CD4-positive, alpha-beta T cell (primary cell): ENCODE data around the gene CAVIN1. TPM values are rescaled to one million over a fixed set of nuclear protein-coding genes. Genes with fewer than 3 reads are reported as not detected.
"Not testable (repeated sequence)": the region's sequence is repeated elsewhere in the genome, so short reads cannot be mapped to it uniquely, and the experiment has no call there.

Experiments
- ATAC-seq: fragments of 200-7000 bp; cut with Tn5 transposase; one replicate; pipeline ENCODE4 v1.10.0; 2022; ENCODE audit warnings: mild to moderate bottlenecking; ENCODE audit not compliant: poor library complexity
- CTCF ChIA-PET: fragments of 350-600 bp; sonication (Branson Sonifier 250); formaldehyde crosslinking; loops from one replicate; lab custom pipeline; 2021; ENCODE audit warnings: antibody characterized with exemption, inconsistent platforms; lab: Charles Lee
- POLR2A ChIA-PET: fragments of 350-600 bp; sonication (Branson Sonifier 250); formaldehyde crosslinking; loops from one replicate; lab custom pipeline; 2021; ENCODE audit warnings: antibody characterized with exemption, inconsistent platforms; lab: Charles Lee
- DNase-seq, 14 experiments: peaks; one replicate each; pipeline ENCODE4 v3.0.0-alpha.2; 2013 to 2020; ENCODE audit warnings: mixed read lengths in 2 of 14
- H3K27ac ChIP-seq, 2 donors: one replicate each; pipeline versions ENCODE4 v1.5.1 to v1.7.0; 2013; ENCODE audit warnings: low read length in 2 of 2, low read depth in 1 of 2, mild to moderate bottlenecking in 1 of 2
- H3K27me3 ChIP-seq, 2 experiments: 1 replicate in 1 of 2; 2 replicates in 1 of 2; pipeline versions ENCODE4 v1.6.1 to v1.7.0; 2013; ENCODE audit warnings: low read length in 2 of 2, control low read depth in 1 of 2, mild to moderate bottlenecking in 1 of 2, moderate library complexity in 1 of 2; ENCODE audit not compliant: insufficient read depth in 2 of 2, control insufficient read depth in 1 of 2
- H3K36me3 ChIP-seq: one replicate; pipeline ENCODE4 v1.6.1; 2013; ENCODE audit warnings: low read length, control low read depth; ENCODE audit not compliant: insufficient read depth
- H3K4me1 ChIP-seq: one replicate; pipeline ENCODE4 v1.6.1; 2013; ENCODE audit warnings: low read length, control low read depth; ENCODE audit not compliant: insufficient read depth
- H3K4me3 ChIP-seq: one replicate; pipeline ENCODE4 v1.5.1; 2013; ENCODE audit warnings: mild to moderate bottlenecking, low read length, moderate library complexity
- H3K9me3 ChIP-seq, 2 experiments: 1 replicate in 1 of 2; 2 replicates in 1 of 2; pipeline versions ENCODE4 v1.6.1 to v1.7.0; 2013; ENCODE audit warnings: low read length in 2 of 2, mild to moderate bottlenecking in 2 of 2, control low read depth in 1 of 2, moderate library complexity in 1 of 2; ENCODE audit not compliant: control insufficient read depth in 1 of 2, insufficient read depth in 1 of 2
- H3K27ac Mint-ChIP-seq: one replicate; pipeline ENCODE4 v1.8.0; 2020; ENCODE audit warnings: mixed read lengths
- H3K27me3 Mint-ChIP-seq: one replicate; pipeline ENCODE4 v1.8.0; 2021; ENCODE audit warnings: mixed read lengths
- H3K36me3 Mint-ChIP-seq: one replicate; pipeline ENCODE4 v1.8.0; 2021; ENCODE audit warnings: low read depth, mixed read lengths
- H3K4me1 Mint-ChIP-seq: one replicate; pipeline ENCODE4 v1.8.0; 2021; ENCODE audit warnings: low read depth, mixed read lengths
- H3K4me3 Mint-ChIP-seq: one replicate; pipeline ENCODE4 v1.8.0; 2020; ENCODE audit warnings: mild to moderate bottlenecking, mixed read lengths
- H3K9me3 Mint-ChIP-seq: one replicate; pipeline ENCODE4 v1.8.0; 2020; ENCODE audit warnings: mixed read lengths
- CTCF ChIP-seq: fragments of 200-600 bp; IDR thresholded peaks from one replicate; pipeline ENCODE4 v1.8.0; 2022; ENCODE audit warnings: antibody characterized with exemption, mild to moderate bottlenecking
- intact Hi-C, 2 experiments: fragments of 100-400 bp; cut with DNase I in 1 of 2; cut with micrococcal nuclease in 1 of 2; formaldehyde crosslinking; loops; one replicate each; pipeline versions ENCODE4 v1.15.1 to v1.9.0; 2023 to 2025; cut with DNase I, micrococcal nuclease
- total RNA-seq, 174 experiments: library from RNA in 2 of 174; stranded (reverse) in 2 of 174; gene quantifications; one replicate each; pipeline ENCODE4 v1.2.3 and lab custom pipeline; 2021 to 2026

Gene CAVIN1
- total RNA-seq, 2 experiments from 2014 or later, result 0.14 to 0.16 TPM

GRCh38 chr17:42449176-42449575, 26.1 kb upstream of the CAVIN1 start:
- DNase-seq, ATAC-seq, H3K27me3 Mint-ChIP-seq, H3K27me3 ChIP-seq, H3K4me1 ChIP-seq, H3K27ac ChIP-seq, H3K4me1 Mint-ChIP-seq, H3K4me3 ChIP-seq, H3K9me3 Mint-ChIP-seq, H3K4me3 Mint-ChIP-seq, CTCF ChIA-PET, POLR2A ChIA-PET, H3K36me3 Mint-ChIP-seq, H3K9me3 ChIP-seq, H3K36me3 ChIP-seq, H3K27ac Mint-ChIP-seq, intact Hi-C loops: not testable (repeated sequence)

GRCh38 chr17:42442196-42442565, 19.1 kb upstream of the CAVIN1 start:
- CTCF ChIA-PET, result interaction anchor here (0.7 to 1.1 kb wide), 2 partner anchors 22 to 46 kb away, joined by 3 read pairs; no protein-coding TSS in a partner anchor
- H3K36me3 Mint-ChIP-seq, result no peaks in the 10 kb centered on the region
- H3K4me3 ChIP-seq, result no peak overlapping the region
- no peak overlapping the region for H3K4me3 Mint-ChIP-seq
- H3K27me3 Mint-ChIP-seq, result no peaks in the 10 kb centered on the region
- H3K36me3 ChIP-seq, result no peaks in the 10 kb centered on the region
- no peak overlapping the region for H3K27ac ChIP-seq
- H3K9me3 Mint-ChIP-seq, result no peaks in the 10 kb centered on the region
- no peaks in the 10 kb centered on the region for H3K27me3 ChIP-seq
- H3K4me1 Mint-ChIP-seq, result peaks cover 10% of the 10 kb centered on the region
- no peaks in the 10 kb centered on the region for H3K9me3 ChIP-seq
- DNase-seq (no peak), ATAC-seq (no peak)
- POLR2A ChIA-PET, result interaction anchor here (0.9 to 1.2 kb wide), 2 partner anchors 46 to 54 kb away, joined by 3 read pairs; partner anchors contain the start of gene STAT3
- intact Hi-C loops, result loop anchor here in 1 of 2 experiments (5.0 kb wide), 1 partner anchor 35 kb away; no protein-coding TSS in a partner anchor
- no peak for TF ChIP-seq CTCF
- H3K4me1 ChIP-seq, result peaks cover 7% of the 10 kb centered on the region
- no peak overlapping the region for H3K27ac Mint-ChIP-seq

- Mint-ChIP-seq H3K4me1 (peaks cover 10% of the 10 kb centered on the region), H3K27ac (no peak overlapping the region), H3K4me3 (no peak overlapping the region), H3K27me3 (no peaks in the 10 kb centered on the region), H3K36me3 (no peaks in the 10 kb centered on the region), H3K9me3 (no peaks in the 10 kb centered on the region)
- no peak for TF ChIP-seq CTCF
- Histone ChIP-seq H3K36me3 (no peaks in the 10 kb centered on the region), H3K9me3 (no peaks in the 10 kb centered on the region), H3K4me1 (peaks cover 7% of the 10 kb centered on the region), H3K27me3 (no peaks in the 10 kb centered on the region), H3K4me3 (no peak overlapping the region), H3K27ac (no peak overlapping the region)
- ChIA-PET CTCF (interaction anchor here (0.7 to 1.1 kb wide), 3 partner anchors 15 to 46 kb away, joined by 3 read pairs; no protein-coding TSS in a partner anchor), POLR2A (interaction anchor here (0.9 to 1.2 kb wide), 2 partner anchors 47 to 53 kb away, joined by 3 read pairs; partner anchors contain the start of gene STAT3)
- ATAC-seq (peak; percentile 96), DNase-seq (peak in 1 of 14 experiments; percentile 45)
- intact Hi-C loops, result loop anchor here in 1 of 2 experiments (5.0 kb wide), 1 partner anchor 36 kb away; no protein-coding TSS in a partner anchor
Observed at GRCh38 chr17:42441371-42442195, 18.5 kb upstream of the CAVIN1 start.
